DOHH2 (cell line): ENCODE data around the gene NAGPA.
"Not testable (repeated sequence)": the region's sequence is repeated elsewhere in the genome, so short reads cannot be mapped to it uniquely, and the experiment has no call there.

Experiments
- H3F3A ChIP-seq: fragments of 200-600 bp; sonication (generic), shearing (Covaris generic); 2 replicates; pipeline ENCODE4 v1.6.0; 2016; ENCODE audit warnings: antibody characterized with exemption, mild to moderate bottlenecking; ENCODE audit not compliant: control insufficient read depth, insufficient read depth
- H3K27ac ChIP-seq: fragments of 200-600 bp; sonication (generic); 2 replicates; pipeline ENCODE4 v1.5.1; 2014; ENCODE audit warnings: low read depth, mild to moderate bottlenecking, low read length, moderate library complexity
- H3K27me3 ChIP-seq: fragments of 200-600 bp; sonication (generic); 2 replicates; pipeline ENCODE4 v1.6.1; 2014; ENCODE audit warnings: mild to moderate bottlenecking, low read length, mixed read lengths; ENCODE audit not compliant: control insufficient read depth
- H3K36me3 ChIP-seq: fragments of 200-600 bp; sonication (generic); 2 replicates; pipeline ENCODE4 v1.6.1; 2014; ENCODE audit warnings: mild to moderate bottlenecking, low read length, moderate library complexity, mixed read lengths; ENCODE audit not compliant: control insufficient read depth
- H3K4me1 ChIP-seq: fragments of 200-600 bp; sonication (generic); 2 replicates; pipeline ENCODE4 v1.6.1; 2014; ENCODE audit warnings: mild to moderate bottlenecking, low read length, mixed read lengths; ENCODE audit not compliant: control insufficient read depth
- H3K4me2 ChIP-seq: fragments of 200-600 bp; sonication (generic); 2 replicates; pipeline ENCODE4 v1.6.0; 2014; ENCODE audit warnings: mild to moderate bottlenecking, low read length, moderate library complexity
- H3K4me3 ChIP-seq: fragments of 200-600 bp; sonication (generic); 2 replicates; pipeline ENCODE4 v1.5.1; 2014; ENCODE audit warnings: mild to moderate bottlenecking, low read length, mixed read lengths
- H3K79me2 ChIP-seq: fragments of 200-600 bp; sonication (generic); 2 replicates; pipeline ENCODE4 v1.6.1; 2014; ENCODE audit warnings: mild to moderate bottlenecking, low read length, mixed read lengths; ENCODE audit not compliant: control insufficient read depth
- H3K9me2 ChIP-seq: fragments of 200-600 bp; sonication (generic); replicated peaks from 2 replicates; pipeline ENCODE4 v1.6.1; 2014; ENCODE audit warnings: mild to moderate bottlenecking, low read length, mixed read lengths; ENCODE audit not compliant: control insufficient read depth
- H3K9me3 ChIP-seq: fragments of 200-600 bp; sonication (generic); 2 replicates; pipeline ENCODE4 v1.6.1; 2014; ENCODE audit warnings: antibody characterized with exemption, low read length, mixed read lengths; ENCODE audit not compliant: control insufficient read depth, insufficient read depth
- H4K20me1 ChIP-seq: fragments of 200-600 bp; sonication (generic); 2 replicates; pipeline ENCODE4 v1.6.0; 2014; ENCODE audit warnings: low read depth, mild to moderate bottlenecking, antibody characterized with exemption, low read length, moderate library complexity; ENCODE audit not compliant: control insufficient read depth, insufficient read depth
- CTCF ChIP-seq: fragments of 200-600 bp; sonication (generic); IDR thresholded peaks from one replicate; pipeline ENCODE4 v1.5.1; 2014; ENCODE audit warnings: antibody characterized with exemption, mild to moderate bottlenecking, low read depth, low read length; ENCODE audit not compliant: poor library complexity, severe bottlenecking
- EZH2phosphoT487 ChIP-seq: fragments of 200-600 bp; sonication (generic); IDR thresholded peaks from 2 replicates; pipeline ENCODE4 v1.6.1; 2017; ENCODE audit warnings: borderline replicate concordance, mild to moderate bottlenecking, antibody characterized with exemption, low read length, moderate library complexity, mixed read lengths

Gene NAGPA

GRCh38 chr16:5033256-5034166 is at the start of gene NAGPA:
Gene NAGPA, minus strand, starts transcription at chr16:5033935. Its CDS starts 21 bp downstream, at chr16:5033914.
- H3K9me2 ChIP-seq, result no peaks in the 10 kb centered on the region
- H3F3A ChIP-seq, result no peaks in the 10 kb centered on the region
- H4K20me1 ChIP-seq, result no peaks in the 10 kb centered on the region
- no peaks in the 10 kb centered on the region for H3K27me3 ChIP-seq
- no peak within 1 kb of the TSS for H3K27ac ChIP-seq
- H3K4me1 ChIP-seq, result peaks cover 33% of the 10 kb centered on the region
- no peaks in the 10 kb centered on the region for H3K9me3 ChIP-seq
- H3K4me3 ChIP-seq, result peak within 1 kb of the TSS; percentile 82
- TF ChIP-seq CTCF (no peak), EZH2phosphoT487 (no peak)
- H3K36me3 ChIP-seq, result no peaks in the 10 kb centered on the region
- peaks cover 8% of the 10 kb centered on the region for H3K79me2 ChIP-seq
- H3K4me2 ChIP-seq, result peak within 1 kb of the TSS; percentile 84

- not testable (repeated sequence) for H3K4me2 ChIP-seq, H3K9me2 ChIP-seq, H3K4me3 ChIP-seq, H3K27me3 ChIP-seq, H3K27ac ChIP-seq, H4K20me1 ChIP-seq, H3K4me1 ChIP-seq, H3K79me2 ChIP-seq, H3K9me3 ChIP-seq, H3F3A ChIP-seq
- H3K36me3 ChIP-seq, result peaks cover 14% of the 10 kb centered on the region
These were observed 47.3 kb upstream of the NAGPA start for GRCh38 chr16:5080996-5081395.

GRCh38 chr16:5080461-5080860 is 46.7 kb upstream of the NAGPA start:
- H3K4me2 ChIP-seq, H3K27me3 ChIP-seq, H4K20me1 ChIP-seq, H3F3A ChIP-seq, H3K79me2 ChIP-seq, H3K9me3 ChIP-seq, H3K27ac ChIP-seq, H3K4me1 ChIP-seq, H3K9me2 ChIP-seq, H3K4me3 ChIP-seq: not testable (repeated sequence)
- H3K36me3 ChIP-seq, result peaks cover 17% of the 10 kb centered on the region

GRCh38 chr16:5078626-5079025 is 44.9 kb upstream of the NAGPA start:
- peaks cover 21% of the 10 kb centered on the region for H3K36me3 ChIP-seq
- no peaks in the 10 kb centered on the region for H3K9me2 ChIP-seq
- H3K4me3 ChIP-seq, result no peak overlapping the region
- no peaks in the 10 kb centered on the region for H3K4me1 ChIP-seq
- no peak overlapping the region for H3K27ac ChIP-seq
- TF ChIP-seq EZH2phosphoT487 (no peak), CTCF (no peak)
- no peaks in the 10 kb centered on the region for H3K27me3 ChIP-seq
- no peak overlapping the region for H3K4me2 ChIP-seq
- H3F3A ChIP-seq, result no peaks in the 10 kb centered on the region
- H3K9me3 ChIP-seq, result no peaks in the 10 kb centered on the region
- no peaks in the 10 kb centered on the region for H4K20me1 ChIP-seq
- peaks cover 17% of the 10 kb centered on the region for H3K79me2 ChIP-seq
